K562 (cell line): Measurements from ENCODE around the gene CEP290. TPM values are rescaled to one million over a fixed set of nuclear protein-coding genes. Genes with fewer than 3 reads are reported as not detected.

ENCODE experiments used
- AFF1 ChIP-seq, 2 experiments: fragments of 450-650 bp; IDR thresholded peaks; 2 replicates each; pipeline ENCODE4 v1.6.1; 2018; ENCODE audit warnings: mild to moderate bottlenecking in 2 of 2, low read depth in 1 of 2; ENCODE audit not compliant: partially characterized antibody in 2 of 2
- PATZ1 ChIP-seq: fragments of 250-450 bp; sonication (Bioruptor Pico); IDR thresholded peaks from 2 replicates; pipeline ENCODE4 v1.5.0; 2020; ENCODE audit warnings: mild to moderate bottlenecking, borderline replicate concordance
- POLR2H ChIP-seq: IDR thresholded peaks from 2 replicates; pipeline ENCODE4 v1.6.1; 2016; ENCODE audit warnings: missing genetic modification characterization, low read depth, mild to moderate bottlenecking, control low read depth, missing compliant biosample characterization, moderate library complexity
- SMAD3 ChIP-seq: fragments of 450-650 bp; formaldehyde crosslinking; conservative IDR thresholded peaks from 2 replicates; pipeline ENCODE4 v1.4.0; 2020; ENCODE audit warnings: mild to moderate bottlenecking
- SREBF2 ChIP-seq: sonication (generic); formaldehyde crosslinking; IDR thresholded peaks from 2 replicates; pipeline ENCODE4 v1.4.0; 2020; ENCODE audit warnings: mild to moderate bottlenecking, missing genetic modification reagents
- TCF7L2 ChIP-seq: fragments of 150-350 bp; IDR thresholded peaks from 2 replicates; pipeline ENCODE4 v1.6.1; 2016; ENCODE audit warnings: low read depth, mild to moderate bottlenecking, low read length, moderate library complexity
- TFAM ChIP-seq: fragments of 250-450 bp; sonication (Bioruptor Pico); conservative IDR thresholded peaks from 2 replicates; pipeline ENCODE4 v1.5.0; 2021; ENCODE audit warnings: mild to moderate bottlenecking, moderate library complexity
- ZNF431 ChIP-seq: sonication (generic); formaldehyde crosslinking; IDR thresholded peaks from 2 replicates; pipeline ENCODE4 v1.8.0; 2022; ENCODE audit warnings: mild to moderate bottlenecking, missing genetic modification reagents
- polyA plus RNA-seq, 8 experiments: library from polyadenylated mRNA; depleted of rRNA in 4 of 8; stranded (reverse) in 5 of 8; unstranded in 3 of 8; fragments of >200 nt; fragmentation: Nextera tagmentation in 2 of 8; fragmentation: Illumina TruSeq in 1 of 8; extraction: Ambion mirVana in 2 of 8; extraction: Trizol in 1 of 8; gene quantifications; 2 replicates each; pipeline versions ENCODE4 v1.2.1 to v1.2.3, GENCODE V29; 2011 to 2014; ENCODE audit warnings: inconsistent platforms in 1 of 8, missing spikeins in 1 of 8
- total RNA-seq, 7 experiments: library from RNA; depleted of rRNA in 6 of 7; stranded (reverse); fragments of >200 nt in 6 of 7; fragmentation: Illumina TruSeq in 2 of 7; extraction: Trizol in 2 of 7; gene quantifications; 2 replicates each; pipeline versions ENCODE4 v1.2.1 to v1.2.3, GENCODE V29; 2011 to 2021; ENCODE audit warnings: low replicate concordance in 1 of 7
- TF ChIP-seq, protein P1 (sequence below): fragments of 450-650 bp; IDR thresholded peaks from 2 replicates; pipeline ENCODE4 v1.6.1; 2016; ENCODE audit warnings: low read depth

CEP290 gene
- total and polyA plus RNA-seq, 9 of the 15 experiments (the other 6 are each of a cell fraction or from before 2014, with no cell fraction given) = 7.2 to 19.4 (median 18.1) TPM

DNA sequence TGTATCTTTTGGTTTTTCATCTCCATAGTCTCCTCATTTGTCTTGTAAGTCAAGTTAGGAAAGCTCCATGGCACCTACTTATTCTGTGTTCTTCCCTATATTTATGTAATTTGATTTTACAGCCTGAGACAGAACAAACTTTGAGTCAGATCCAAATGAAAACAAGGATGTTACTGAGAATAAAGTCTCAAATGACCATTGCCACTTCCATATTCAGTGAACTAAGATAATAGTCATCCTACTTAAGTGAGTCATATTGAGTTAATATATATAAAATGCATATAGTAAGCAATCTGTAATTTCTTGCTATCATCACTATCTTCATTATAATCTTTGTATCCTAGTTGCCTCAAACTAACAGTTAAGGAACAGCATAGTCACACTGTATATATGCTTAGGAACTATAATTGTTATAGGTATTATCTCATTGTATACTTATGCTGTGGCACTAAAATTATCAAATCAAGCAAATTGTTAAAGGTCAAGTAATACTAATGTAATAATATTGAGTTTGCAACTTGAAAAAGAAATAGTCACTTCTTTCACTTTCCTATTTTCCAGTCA, 31.0 kb upstream of the CEP290 start (continued):
- TF ChIP-seq, protein P1, sequence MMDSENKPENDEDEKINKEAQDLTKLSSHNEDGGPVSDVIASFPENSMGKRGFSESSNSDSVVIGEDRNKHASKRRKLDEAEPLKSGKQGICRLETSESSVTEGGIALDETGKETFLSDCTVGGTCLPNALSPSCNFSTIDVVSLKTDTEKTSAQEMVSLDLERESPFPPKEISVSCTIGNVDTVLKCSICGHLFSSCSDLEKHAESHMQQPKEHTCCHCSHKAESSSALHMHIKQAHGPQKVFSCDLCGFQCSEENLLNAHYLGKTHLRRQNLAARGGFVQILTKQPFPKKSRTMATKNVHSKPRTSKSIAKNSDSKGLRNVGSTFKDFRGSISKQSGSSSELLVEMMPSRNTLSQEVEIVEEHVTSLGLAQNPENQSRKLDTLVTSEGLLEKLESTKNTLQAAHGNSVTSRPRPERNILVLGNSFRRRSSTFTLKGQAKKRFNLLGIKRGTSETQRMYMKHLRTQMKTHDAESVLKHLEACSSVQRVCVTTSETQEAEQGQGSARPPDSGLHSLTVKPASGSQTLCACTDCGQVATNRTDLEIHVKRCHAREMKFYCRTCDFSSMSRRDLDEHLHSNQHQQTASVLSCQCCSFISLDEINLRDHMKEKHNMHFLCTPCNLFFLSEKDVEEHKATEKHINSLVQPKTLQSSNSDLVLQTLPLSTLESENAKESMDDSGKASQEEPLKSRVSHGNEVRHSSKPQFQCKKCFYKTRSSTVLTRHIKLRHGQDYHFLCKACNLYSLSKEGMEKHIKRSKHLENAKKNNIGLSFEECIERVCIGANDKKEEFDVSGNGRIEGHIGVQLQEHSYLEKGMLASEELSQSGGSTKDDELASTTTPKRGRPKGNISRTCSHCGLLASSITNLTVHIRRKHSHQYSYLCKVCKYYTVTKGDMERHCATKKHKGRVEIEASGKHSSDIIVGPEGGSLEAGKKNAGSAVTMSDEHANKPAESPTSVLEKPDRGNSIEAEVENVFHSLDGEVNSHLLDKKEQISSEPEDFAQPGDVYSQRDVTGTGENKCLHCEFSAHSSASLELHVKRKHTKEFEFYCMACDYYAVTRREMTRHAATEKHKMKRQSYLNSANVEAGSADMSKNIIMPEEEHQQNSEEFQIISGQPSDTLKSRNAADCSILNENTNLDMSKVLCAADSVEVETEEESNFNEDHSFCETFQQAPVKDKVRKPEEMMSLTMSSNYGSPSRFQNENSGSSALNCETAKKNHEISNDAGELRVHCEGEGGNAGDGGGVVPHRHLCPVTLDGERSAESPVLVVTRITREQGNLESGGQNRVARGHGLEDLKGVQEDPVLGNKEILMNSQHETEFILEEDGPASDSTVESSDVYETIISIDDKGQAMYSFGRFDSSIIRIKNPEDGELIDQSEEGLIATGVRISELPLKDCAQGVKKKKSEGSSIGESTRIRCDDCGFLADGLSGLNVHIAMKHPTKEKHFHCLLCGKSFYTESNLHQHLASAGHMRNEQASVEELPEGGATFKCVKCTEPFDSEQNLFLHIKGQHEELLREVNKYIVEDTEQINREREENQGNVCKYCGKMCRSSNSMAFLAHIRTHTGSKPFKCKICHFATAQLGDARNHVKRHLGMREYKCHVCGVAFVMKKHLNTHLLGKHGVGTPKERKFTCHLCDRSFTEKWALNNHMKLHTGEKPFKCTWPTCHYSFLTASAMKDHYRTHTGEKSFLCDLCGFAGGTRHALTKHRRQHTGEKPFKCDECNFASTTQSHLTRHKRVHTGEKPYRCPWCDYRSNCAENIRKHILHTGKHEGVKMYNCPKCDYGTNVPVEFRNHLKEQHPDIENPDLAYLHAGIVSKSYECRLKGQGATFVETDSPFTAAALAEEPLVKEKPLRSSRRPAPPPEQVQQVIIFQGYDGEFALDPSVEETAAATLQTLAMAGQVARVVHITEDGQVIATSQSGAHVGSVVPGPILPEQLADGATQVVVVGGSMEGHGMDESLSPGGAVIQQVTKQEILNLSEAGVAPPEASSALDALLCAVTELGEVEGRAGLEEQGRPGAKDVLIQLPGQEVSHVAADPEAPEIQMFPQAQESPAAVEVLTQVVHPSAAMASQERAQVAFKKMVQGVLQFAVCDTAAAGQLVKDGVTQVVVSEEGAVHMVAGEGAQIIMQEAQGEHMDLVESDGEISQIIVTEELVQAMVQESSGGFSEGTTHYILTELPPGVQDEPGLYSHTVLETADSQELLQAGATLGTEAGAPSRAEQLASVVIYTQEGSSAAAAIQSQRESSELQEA = no peak
- no peak for TF ChIP-seq ZNF431 (CRISPR knock-in tag)
- TF ChIP-seq TCF7L2 = no peak
- TF ChIP-seq AFF1 (IDR thresholded peaks at IDR 0.05; ENCODE audit: low read depth in 1 of 2, partially characterized antibody in 2 of 2) = no peak
- no peak for TF ChIP-seq PATZ1 (CRISPR knock-in tag)
- no peak for TF ChIP-seq SMAD3 (CRISPR knock-in tag)
- no peak for TF ChIP-seq TFAM
- TF ChIP-seq SREBF2 (CRISPR knock-in tag) = no peak
- TF ChIP-seq POLR2H (tag) = no peak
- TF ChIP-seq, all 486 proteins: peak for 0
